MCF 10A (cell line): Measurements from ENCODE around the gene C1orf87. TPM values are rescaled to one million over a fixed set of nuclear protein-coding genes. Genes with fewer than 3 reads are reported as not detected.

Experiments
- BruUV-seq: library from RNA; stranded (reverse); fragments of 400-500 nt; replicated peaks from 2 replicates; lab custom pipeline; 2021; lab: Mats Ljungman, UMichigan
- CTCF ChIA-PET: fragments of 300-600 bp; sonication (Branson Sonifier 250); formaldehyde crosslinking; extraction: SDS; loops from one replicate; lab custom pipeline; 2021; ENCODE audit warnings: antibody characterized with exemption, inconsistent platforms; lab: Yijun Ruan, JAX
- POLR2A ChIA-PET: fragments of 300-600, 350-650 bp; sonication (Branson Sonifier 250); formaldehyde crosslinking; extraction: SDS; loops from one replicate; lab custom pipeline; 2020; ENCODE audit warnings: antibody characterized with exemption, inconsistent platforms; lab: Yijun Ruan, JAX
- DNase-seq: peaks from one replicate; pipeline ENCODE4 v3.0.0-alpha.2; 2018; ENCODE audit not compliant: unreplicated experiment
- H3K27ac Mint-ChIP-seq: one replicate; pipeline ENCODE4 v1.8.0; 2022; ENCODE audit warnings: mild to moderate bottlenecking, low read depth, mixed read lengths; ENCODE audit not compliant: unreplicated experiment
- H3K27me3 Mint-ChIP-seq: one replicate; pipeline ENCODE4 v1.8.0; 2022; ENCODE audit warnings: mixed read lengths; ENCODE audit not compliant: insufficient read depth, unreplicated experiment
- H3K36me3 Mint-ChIP-seq: one replicate; pipeline ENCODE4 v1.8.0; 2022; ENCODE audit warnings: mild to moderate bottlenecking, moderate library complexity, mixed read lengths; ENCODE audit not compliant: insufficient read depth, unreplicated experiment
- H3K4me1 Mint-ChIP-seq: one replicate; pipeline ENCODE4 v1.8.0; 2022; ENCODE audit warnings: mixed read lengths; ENCODE audit not compliant: insufficient read depth, unreplicated experiment
- H3K4me3 Mint-ChIP-seq: one replicate; pipeline ENCODE4 v1.8.0; 2022; ENCODE audit warnings: mild to moderate bottlenecking, moderate library complexity, mixed read lengths; ENCODE audit not compliant: unreplicated experiment
- H3K9me3 Mint-ChIP-seq: one replicate; pipeline ENCODE4 v1.8.0; 2022; ENCODE audit warnings: mixed read lengths; ENCODE audit not compliant: unreplicated experiment
- CTCF ChIP-seq: fragments of 200-600 bp; IDR thresholded peaks from one replicate; pipeline ENCODE4 v1.8.0; 2022; ENCODE audit warnings: antibody characterized with exemption, mild to moderate bottlenecking; ENCODE audit not compliant: unreplicated experiment
- intact Hi-C: fragments of 100-400 bp; cut with micrococcal nuclease; formaldehyde crosslinking; loops from 2 replicates; pipeline ENCODE4 v1.14.1; 2022
- total RNA-seq: library from RNA; stranded (reverse); gene quantifications from 2 replicates; pipeline ENCODE4 v1.2.3, GENCODE V29; 2022

The C1orf87 gene
- total RNA-seq, 1 experiment from 2014 or later, result not detected

- DNase-seq, result no peak
- H3K27ac Mint-ChIP-seq, result no peak overlapping the region
- H3K4me1 Mint-ChIP-seq, result no peaks in the 10 kb centered on the region
- no peaks in the 10 kb centered on the region for H3K27me3 Mint-ChIP-seq
- intact Hi-C loops, result no loop called here
- no peaks in the 10 kb centered on the region for H3K36me3 Mint-ChIP-seq
- ChIA-PET POLR2A (no interaction called here), CTCF (no interaction called here)
- TF ChIP-seq CTCF, result no peak
- no TSS peak for BruUV-seq
- H3K9me3 Mint-ChIP-seq, result peaks cover 13% of the 10 kb centered on the region
- no peak overlapping the region for H3K4me3 Mint-ChIP-seq
These were observed 19.2 kb downstream of the C1orf87 start for GRCh38 chr1:60054374-60054773.

GRCh38 chr1:60052601-60053000 lies 21.0 kb downstream of the C1orf87 start:
- Mint-ChIP-seq H3K36me3 (no peaks in the 10 kb centered on the region), H3K9me3 (peaks cover 13% of the 10 kb centered on the region), H3K4me1 (no peaks in the 10 kb centered on the region), H3K27ac (no peak overlapping the region), H3K4me3 (no peak overlapping the region), H3K27me3 (no peaks in the 10 kb centered on the region)
- intact Hi-C loops, result no loop called here
- ChIA-PET POLR2A (no interaction called here), CTCF (interaction anchor here (1.0 kb wide), 1 partner anchor 81 kb away, joined by 3 read pairs; no protein-coding TSS in a partner anchor)
- no peak for TF ChIP-seq CTCF
- DNase-seq, result no peak
- BruUV-seq, result no TSS peak

DNA sequence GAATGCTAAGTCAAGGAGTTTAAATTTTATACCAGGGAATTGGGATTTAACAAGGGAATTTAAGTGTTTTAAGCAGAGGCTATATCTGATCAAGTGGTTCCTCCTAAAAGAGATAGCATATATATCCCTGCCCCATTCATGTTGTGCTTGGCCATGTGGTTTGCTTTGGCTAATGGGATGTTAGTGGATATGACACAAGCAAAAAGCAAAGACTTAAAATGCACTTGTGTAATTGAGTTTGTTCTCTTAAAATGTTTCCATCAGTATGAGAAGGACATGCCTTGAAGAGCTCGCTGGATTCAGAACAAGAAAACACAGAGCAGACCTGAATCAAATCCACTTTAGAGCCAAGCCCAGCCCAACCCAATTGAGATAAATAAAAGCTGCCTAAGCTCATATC lies 22.4 kb downstream of the C1orf87 start:
- peaks cover 13% of the 10 kb centered on the region for H3K9me3 Mint-ChIP-seq
- intact Hi-C loops, result no loop called here
- no peaks in the 10 kb centered on the region for H3K4me1 Mint-ChIP-seq
- DNase-seq, result no peak
- peaks cover 3% of the 10 kb centered on the region for H3K27me3 Mint-ChIP-seq
- TF ChIP-seq CTCF, result no peak
- no peaks in the 10 kb centered on the region for H3K36me3 Mint-ChIP-seq
- no TSS peak for BruUV-seq
- CTCF ChIA-PET, result interaction anchor here (1.0 kb wide), 1 partner anchor 76 kb away, joined by 3 read pairs; no protein-coding TSS in a partner anchor
- no peak overlapping the region for H3K4me3 Mint-ChIP-seq
- H3K27ac Mint-ChIP-seq, result no peak overlapping the region
- POLR2A ChIA-PET, result no interaction called here

DNA sequence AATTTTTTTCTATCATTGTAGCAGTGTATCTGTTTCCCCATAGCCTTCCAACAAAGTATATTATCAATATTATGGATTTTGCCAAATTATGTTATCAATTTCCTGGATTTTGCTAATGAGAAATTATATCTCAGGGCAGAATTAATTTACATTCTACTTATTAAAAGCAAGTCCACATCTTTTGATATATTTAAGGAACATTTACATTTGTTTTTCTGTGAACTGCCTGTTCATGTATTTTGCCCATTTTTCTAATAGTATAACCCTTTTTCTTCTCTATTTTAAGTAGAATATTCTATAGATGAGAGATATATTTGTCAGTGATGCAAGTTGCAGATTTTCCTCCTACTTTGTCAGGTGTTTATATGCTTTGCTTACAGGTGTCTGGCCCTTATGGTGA lies 24.4 kb downstream of the C1orf87 start:
- BruUV-seq, result no TSS peak
- intact Hi-C loops, result loop anchor here (10.0 kb wide), 1 partner anchor 56 kb away; no protein-coding TSS in a partner anchor
- Mint-ChIP-seq H3K27ac (no peak overlapping the region), H3K36me3 (no peaks in the 10 kb centered on the region), H3K4me1 (no peaks in the 10 kb centered on the region), H3K27me3 (peaks cover 11% of the 10 kb centered on the region), H3K9me3 (peaks cover 13% of the 10 kb centered on the region), H3K4me3 (no peak overlapping the region)
- no peak for DNase-seq
- ChIA-PET CTCF (no interaction called here), POLR2A (no interaction called here)
- no peak for TF ChIP-seq CTCF
